K562 (cell line): ENCODE measurements around the gene TMEM255A. TPM values are rescaled to one million over a fixed set of nuclear protein-coding genes. Genes with fewer than 3 reads are reported as not detected.

Experiments
- ATAC-seq: fragments of 200-7000 bp; cut with Tn5 transposase; 3 replicates; pipeline ENCODE4 v1.9.1; 2020; ENCODE audit warnings: moderate library complexity
- BruUV-seq: library from RNA; stranded (reverse); fragments of 400-500 nt; replicated peaks from 2 replicates; lab custom pipeline; 2021; lab: Mats Ljungman, UMichigan
- CTCF ChIA-PET: fragments of 300-600 bp; formaldehyde crosslinking; extraction: SDS; loops from one replicate; lab custom pipeline; 2021; ENCODE audit warnings: low intra/inter-chr PET ratio; lab: Yijun Ruan, JAX
- POLR2A ChIA-PET: fragments of 300-600, 350-650 bp; sonication (Branson Sonifier 250); formaldehyde crosslinking; extraction: SDS; loops from one replicate; lab custom pipeline; 2021; ENCODE audit warnings: antibody characterized with exemption, inconsistent platforms; lab: Yijun Ruan, JAX
- DNase-seq, 4 experiments: peaks; one replicate each; pipeline versions ENCODE4 v3.0.0 to v3.0.0-alpha.2; 2011 to 2018; ENCODE audit warnings: low spot score in 3 of 4, mixed read lengths in 3 of 4; ENCODE audit errors: extremely low read depth in 1 of 4
- FAIRE-seq: peaks from 2 replicates; lab custom pipeline; 2011; peaks lifted over from hg19 to GRCh38; lab: Jason Lieb, UNC
- H2AFZ ChIP-seq: 2 replicates; pipeline ENCODE4 v1.6.0; 2011; ENCODE audit warnings: low read depth, low read length, control low read depth, inconsistent platforms
- H3K27ac ChIP-seq: fragments of 200-600 bp; 3 replicates; pipeline ENCODE4 v1.8.0; 2011; ENCODE audit warnings: low read depth, mild to moderate bottlenecking, control low read depth, inconsistent platforms, low read length, moderate library complexity, mixed read lengths; ENCODE audit errors: extremely low read depth
- H3K27me3 ChIP-seq, 2 experiments: fragments of 300-600 bp in 1 of 2; 2 replicates in 1 of 2; 3 replicates in 1 of 2; pipeline versions ENCODE4 v1.6.0 to v1.8.0; 2011; ENCODE audit warnings: inconsistent platforms in 2 of 2, low read length in 2 of 2, mild to moderate bottlenecking in 1 of 2, mixed read lengths in 1 of 2, moderate library complexity in 1 of 2; ENCODE audit not compliant: control insufficient read depth in 2 of 2, insufficient read depth in 2 of 2
- H3K36me3 ChIP-seq: fragments of 300-600 bp; 3 replicates; pipeline ENCODE4 v1.8.0; 2011; ENCODE audit warnings: mild to moderate bottlenecking, low read length, inconsistent platforms; ENCODE audit not compliant: control insufficient read depth, insufficient read depth
- H3K4me1 ChIP-seq, 2 experiments: fragments of 200-600 bp in 1 of 2; replicated peaks in 1 of 2; 2 replicates in 1 of 2; 3 replicates in 1 of 2; pipeline versions ENCODE4 v1.5.1 to v1.8.0; 2011; ENCODE audit warnings: inconsistent platforms in 2 of 2, low read length in 2 of 2, mild to moderate bottlenecking in 1 of 2, mixed read lengths in 1 of 2, moderate library complexity in 1 of 2; ENCODE audit not compliant: control insufficient read depth in 2 of 2, insufficient read depth in 2 of 2
- H3K4me2 ChIP-seq: 2 replicates; pipeline ENCODE4 v1.6.1; 2011; ENCODE audit warnings: low read length, control low read depth, inconsistent platforms, mixed read lengths; ENCODE audit not compliant: insufficient read depth
- H3K4me3 ChIP-seq: fragments of 200-600 bp; sonication (generic), shearing (Covaris generic); 2 replicates; pipeline ENCODE4 v1.5.1; 2016; ENCODE audit warnings: control low read depth, inconsistent platforms
- H3K79me2 ChIP-seq: fragments of 200-600 bp; 3 replicates; pipeline ENCODE4 v1.8.0; 2011; ENCODE audit warnings: low read length, inconsistent platforms; ENCODE audit not compliant: control insufficient read depth, insufficient read depth
- H3K9ac ChIP-seq, 2 experiments: 2 replicates each; pipeline versions ENCODE4 v1.6.0 to v1.6.1; 2011; ENCODE audit warnings: low read depth in 2 of 2, low read length in 2 of 2, control low read depth in 1 of 2, inconsistent platforms in 1 of 2, mild to moderate bottlenecking in 1 of 2, mixed read lengths in 1 of 2; ENCODE audit not compliant: insufficient read depth in 1 of 2
- H3K9me1 ChIP-seq: one replicate; pipeline ENCODE4 v1.6.0; 2011; ENCODE audit warnings: inconsistent platforms, mild to moderate bottlenecking, low read length, moderate library complexity; ENCODE audit not compliant: control insufficient read depth, insufficient read depth
- H3K9me3 ChIP-seq: replicated peaks from 2 replicates; pipeline ENCODE4 v1.5.1; 2011; ENCODE audit warnings: low read depth, low read length, inconsistent platforms; ENCODE audit not compliant: control insufficient read depth, insufficient read depth
- H4K20me1 ChIP-seq: replicated peaks from 2 replicates; pipeline ENCODE4 v1.6.1; 2011; ENCODE audit warnings: low read length, inconsistent platforms, mixed read lengths; ENCODE audit not compliant: control insufficient read depth, insufficient read depth
- ATF1 ChIP-seq, 2 experiments: fragments of 450-650 bp in 1 of 2; IDR thresholded peaks; 2 replicates each; pipeline ENCODE4 v1.6.1; 2016; ENCODE audit warnings: missing compliant biosample characterization in 1 of 2, missing genetic modification characterization in 1 of 2
- CHD2 ChIP-seq: IDR thresholded peaks from 2 replicates; pipeline ENCODE4 v1.6.1; 2011; ENCODE audit warnings: low read depth, low read length
- CXXC5 ChIP-seq: fragments of 250-450 bp; sonication (Bioruptor Pico); IDR thresholded peaks from 2 replicates; pipeline ENCODE4 v1.8.0; 2022; ENCODE audit warnings: inconsistent platforms, mild to moderate bottlenecking, moderate library complexity
- GTF2E2 ChIP-seq: fragments of 200-800 bp; sonication (Bioruptor generic); IDR thresholded peaks from 2 replicates; pipeline ENCODE4 v1.6.1; 2016; ENCODE audit warnings: missing genetic modification characterization, missing compliant biosample characterization
- KDM5B ChIP-seq: fragments of 200-600 bp; sonication (generic); IDR thresholded peaks from 2 replicates; pipeline ENCODE4 v1.6.1; 2012; ENCODE audit warnings: low read depth, mild to moderate bottlenecking, moderate library complexity, low read length, control low read depth, inconsistent platforms; ENCODE audit not compliant: insufficient replicate concordance
- STAT5B ChIP-seq: fragments of 250-450 bp; sonication (Bioruptor Pico); IDR thresholded peaks from 2 replicates; pipeline ENCODE4 v1.8.0; 2021; ENCODE audit warnings: mild to moderate bottlenecking, inconsistent platforms
- WHSC1 ChIP-seq: IDR thresholded peaks from one replicate; pipeline ENCODE4 v1.6.1; 2012; ENCODE audit warnings: low read length, control low read depth, inconsistent platforms
- ZNF217 ChIP-seq: sonication (generic); formaldehyde crosslinking; IDR thresholded peaks from 2 replicates; pipeline ENCODE4 v1.8.0; 2022; ENCODE audit warnings: mild to moderate bottlenecking, missing genetic modification reagents
- WGBS: fragments of 100-300 bp; shearing (Covaris generic); methylation state at CpG from one replicate; pipeline ENCODE4 v1.1.6; 2016; ENCODE audit warnings: low coverage, mixed read lengths; ENCODE audit not compliant: insufficient coverage; ENCODE audit errors: missing lambda C conversion rate; 5-methylcytosine and 5-hydroxymethylcytosine counted together
- in situ Hi-C: fragments of 300-500 bp; cut with MboI; formaldehyde crosslinking; loops from 4 replicates; pipeline ENCODE4 v1.15.0; 2018; ENCODE audit warnings: inconsistent platforms, mixed read lengths
- intact Hi-C: fragments of 100-400 bp; cut with micrococcal nuclease; formaldehyde crosslinking; loops from 2 replicates; pipeline ENCODE4 v1.14.2; 2022
- polyA plus RNA-seq, 8 experiments: library from polyadenylated mRNA; depleted of rRNA in 4 of 8; stranded (reverse) in 5 of 8; unstranded in 3 of 8; fragments of >200 nt; fragmentation: Nextera tagmentation in 2 of 8; fragmentation: Illumina TruSeq in 1 of 8; extraction: Ambion mirVana in 2 of 8; extraction: Trizol in 1 of 8; gene quantifications; 2 replicates each; pipeline versions ENCODE4 v1.2.1 to v1.2.3, GENCODE V29; 2011 to 2014; ENCODE audit warnings: inconsistent platforms in 1 of 8, missing spikeins in 1 of 8
- total RNA-seq, 7 experiments: library from RNA; depleted of rRNA in 6 of 7; stranded (reverse); fragments of >200 nt in 6 of 7; fragmentation: Illumina TruSeq in 2 of 7; extraction: Trizol in 2 of 7; gene quantifications; 2 replicates each; pipeline versions ENCODE4 v1.2.1 to v1.2.3, GENCODE V29; 2011 to 2021; ENCODE audit warnings: low replicate concordance in 1 of 7
- TF ChIP-seq, protein P1 (sequence below): sonication (generic); formaldehyde crosslinking; IDR thresholded peaks from 2 replicates; pipeline ENCODE4 v1.8.0; 2022; ENCODE audit warnings: mild to moderate bottlenecking, missing genetic modification reagents
- TF ChIP-seq, protein P2 (sequence below): fragments of 200-800 bp; sonication (Bioruptor generic); IDR thresholded peaks from 2 replicates; pipeline ENCODE4 v1.6.1; 2016; ENCODE audit warnings: missing genetic modification characterization, missing compliant biosample characterization

The TMEM255A gene
- total and polyA plus RNA-seq, 9 of the 15 experiments (the other 6 are each of a cell fraction or from before 2014, with no cell fraction given): 0.01 TPM; not detected in 8

DNA sequence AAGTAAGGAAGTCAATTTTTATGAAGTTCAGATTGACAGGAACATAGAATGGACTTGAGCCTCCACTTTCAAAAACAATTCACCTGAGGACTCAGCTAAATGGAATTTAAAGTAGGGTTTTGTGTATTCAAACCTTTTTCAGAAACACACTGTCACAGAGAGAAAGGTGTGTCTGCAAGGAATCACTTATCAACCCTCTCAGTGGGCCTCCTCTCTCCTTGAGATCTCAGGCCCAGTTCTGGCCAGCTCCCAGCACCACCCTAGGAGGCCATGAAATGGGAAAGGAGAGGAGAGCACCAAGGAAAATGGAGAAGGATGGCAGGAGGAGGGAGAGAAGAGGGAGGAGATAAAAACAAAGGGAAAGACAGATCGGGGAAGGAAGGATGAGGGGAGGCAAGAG lies 28.6 kb downstream of the TMEM255A start:
- H3K36me3 ChIP-seq: no peaks in the 10 kb centered on the region
- TF ChIP-seq GTF2E2 (tag) (no peak), WHSC1 (no peak), ATF1 (CRISPR knock-in tag; IDR thresholded peaks at IDR 0.05) (no peak), ATF1 (tag; IDR thresholded peaks at IDR 0.05) (no peak), KDM5B (no peak), STAT5B (CRISPR knock-in tag) (no peak), CXXC5 (CRISPR knock-in tag) (no peak), CHD2 (no peak), ZNF217 (CRISPR knock-in tag) (no peak)
- TF ChIP-seq, protein P1, sequence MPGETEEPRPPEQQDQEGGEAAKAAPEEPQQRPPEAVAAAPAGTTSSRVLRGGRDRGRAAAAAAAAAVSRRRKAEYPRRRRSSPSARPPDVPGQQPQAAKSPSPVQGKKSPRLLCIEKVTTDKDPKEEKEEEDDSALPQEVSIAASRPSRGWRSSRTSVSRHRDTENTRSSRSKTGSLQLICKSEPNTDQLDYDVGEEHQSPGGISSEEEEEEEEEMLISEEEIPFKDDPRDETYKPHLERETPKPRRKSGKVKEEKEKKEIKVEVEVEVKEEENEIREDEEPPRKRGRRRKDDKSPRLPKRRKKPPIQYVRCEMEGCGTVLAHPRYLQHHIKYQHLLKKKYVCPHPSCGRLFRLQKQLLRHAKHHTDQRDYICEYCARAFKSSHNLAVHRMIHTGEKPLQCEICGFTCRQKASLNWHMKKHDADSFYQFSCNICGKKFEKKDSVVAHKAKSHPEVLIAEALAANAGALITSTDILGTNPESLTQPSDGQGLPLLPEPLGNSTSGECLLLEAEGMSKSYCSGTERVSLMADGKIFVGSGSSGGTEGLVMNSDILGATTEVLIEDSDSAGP (CRISPR knock-in tag): no peak
- TF ChIP-seq, protein P2, sequence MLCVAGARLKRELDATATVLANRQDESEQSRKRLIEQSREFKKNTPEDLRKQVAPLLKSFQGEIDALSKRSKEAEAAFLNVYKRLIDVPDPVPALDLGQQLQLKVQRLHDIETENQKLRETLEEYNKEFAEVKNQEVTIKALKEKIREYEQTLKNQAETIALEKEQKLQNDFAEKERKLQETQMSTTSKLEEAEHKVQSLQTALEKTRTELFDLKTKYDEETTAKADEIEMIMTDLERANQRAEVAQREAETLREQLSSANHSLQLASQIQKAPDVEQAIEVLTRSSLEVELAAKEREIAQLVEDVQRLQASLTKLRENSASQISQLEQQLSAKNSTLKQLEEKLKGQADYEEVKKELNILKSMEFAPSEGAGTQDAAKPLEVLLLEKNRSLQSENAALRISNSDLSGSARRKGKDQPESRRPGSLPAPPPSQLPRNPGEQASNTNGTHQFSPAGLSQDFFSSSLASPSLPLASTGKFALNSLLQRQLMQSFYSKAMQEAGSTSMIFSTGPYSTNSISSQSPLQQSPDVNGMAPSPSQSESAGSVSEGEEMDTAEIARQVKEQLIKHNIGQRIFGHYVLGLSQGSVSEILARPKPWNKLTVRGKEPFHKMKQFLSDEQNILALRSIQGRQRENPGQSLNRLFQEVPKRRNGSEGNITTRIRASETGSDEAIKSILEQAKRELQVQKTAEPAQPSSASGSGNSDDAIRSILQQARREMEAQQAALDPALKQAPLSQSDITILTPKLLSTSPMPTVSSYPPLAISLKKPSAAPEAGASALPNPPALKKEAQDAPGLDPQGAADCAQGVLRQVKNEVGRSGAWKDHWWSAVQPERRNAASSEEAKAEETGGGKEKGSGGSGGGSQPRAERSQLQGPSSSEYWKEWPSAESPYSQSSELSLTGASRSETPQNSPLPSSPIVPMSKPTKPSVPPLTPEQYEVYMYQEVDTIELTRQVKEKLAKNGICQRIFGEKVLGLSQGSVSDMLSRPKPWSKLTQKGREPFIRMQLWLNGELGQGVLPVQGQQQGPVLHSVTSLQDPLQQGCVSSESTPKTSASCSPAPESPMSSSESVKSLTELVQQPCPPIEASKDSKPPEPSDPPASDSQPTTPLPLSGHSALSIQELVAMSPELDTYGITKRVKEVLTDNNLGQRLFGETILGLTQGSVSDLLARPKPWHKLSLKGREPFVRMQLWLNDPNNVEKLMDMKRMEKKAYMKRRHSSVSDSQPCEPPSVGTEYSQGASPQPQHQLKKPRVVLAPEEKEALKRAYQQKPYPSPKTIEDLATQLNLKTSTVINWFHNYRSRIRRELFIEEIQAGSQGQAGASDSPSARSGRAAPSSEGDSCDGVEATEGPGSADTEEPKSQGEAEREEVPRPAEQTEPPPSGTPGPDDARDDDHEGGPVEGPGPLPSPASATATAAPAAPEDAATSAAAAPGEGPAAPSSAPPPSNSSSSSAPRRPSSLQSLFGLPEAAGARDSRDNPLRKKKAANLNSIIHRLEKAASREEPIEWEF (CRISPR knock-in tag): no peak
- H3K27ac ChIP-seq: no peak overlapping the region
- H3K4me1 ChIP-seq: peaks cover 5 to 8% of the 10 kb centered on the region in 2 experiments; a peak in 3 of 5 replicates
- no peak overlapping the region for H3K4me2 ChIP-seq
- no peak overlapping the region for H2AFZ ChIP-seq
- CTCF ChIA-PET: no interaction called here
- WGBS: 33% methylated on average over 1 of the region's 1 CpG
- no peaks in the 10 kb centered on the region for H3K9me3 ChIP-seq
- BruUV-seq: no TSS peak
- H3K79me2 ChIP-seq: no peaks in the 10 kb centered on the region
- H3K4me3 ChIP-seq: no peak overlapping the region
- in situ Hi-C loops (no loop called here), intact Hi-C loops (no loop called here)
- ATAC-seq: no peak
- no peaks in the 10 kb centered on the region for H3K27me3 ChIP-seq
- no peak for DNase-seq
- POLR2A ChIA-PET: interaction anchor here (1.1 kb wide), 1 partner anchor 203 kb away, joined by 3 read pairs; no protein-coding TSS in a partner anchor
- no peak for FAIRE-seq
- no peak overlapping the region for H3K9ac ChIP-seq
- H4K20me1 ChIP-seq: no peaks in the 10 kb centered on the region
- H3K9me1 ChIP-seq: no peaks in the 10 kb centered on the region
